CD14-positive monocyte (primary cell): ENCODE results near the gene PSTPIP2. TPM values are rescaled to one million over a fixed set of nuclear protein-coding genes. Genes with fewer than 3 reads are reported as not detected.

Source experiments
- DNase-seq, 3 donors: peaks; one replicate each; pipeline ENCODE4 v3.0.0-alpha.2; 2011 to 2022
- H2AFZ ChIP-seq: 2 replicates; pipeline ENCODE4 v1.6.0; 2012; ENCODE audit warnings: mild to moderate bottlenecking, low read depth, low read length, inconsistent platforms; ENCODE audit not compliant: insufficient read depth, poor library complexity, severe bottlenecking
- H3K27ac ChIP-seq, 2 donors: 1 replicate in 1 of 2; 2 replicates in 1 of 2; pipeline ENCODE4 v1.5.1; 2012 to 2013; ENCODE audit warnings: low read length in 2 of 2, control low read depth in 1 of 2, inconsistent platforms in 1 of 2, low read depth in 1 of 2, mild to moderate bottlenecking in 1 of 2
- H3K27me3 ChIP-seq, 2 donors: one replicate each; pipeline versions ENCODE4 v1.6.0 to v1.6.1; 2011 to 2013; ENCODE audit warnings: low read length in 2 of 2; ENCODE audit not compliant: control insufficient read depth in 2 of 2, insufficient read depth in 2 of 2
- H3K36me3 ChIP-seq, 2 donors: replicated peaks in 1 of 2; 1 replicate in 1 of 2; 2 replicates in 1 of 2; pipeline versions ENCODE4 v1.5.1 to v1.6.1; 2012 to 2013; ENCODE audit warnings: low read length in 2 of 2, control low read depth in 1 of 2, inconsistent platforms in 1 of 2, mild to moderate bottlenecking in 1 of 2; ENCODE audit not compliant: insufficient read depth in 2 of 2, control insufficient read depth in 1 of 2
- H3K4me1 ChIP-seq, 2 donors: 1 replicate in 1 of 2; 2 replicates in 1 of 2; pipeline versions ENCODE4 v1.5.1 to v1.6.1; 2012 to 2013; ENCODE audit warnings: low read length in 2 of 2, control low read depth in 1 of 2, inconsistent platforms in 1 of 2, mild to moderate bottlenecking in 1 of 2, moderate library complexity in 1 of 2; ENCODE audit not compliant: insufficient read depth in 2 of 2, control insufficient read depth in 1 of 2
- H3K4me2 ChIP-seq: replicated peaks from 2 replicates; pipeline ENCODE3; 2012; ENCODE audit warnings: low read length, moderate library complexity, mild to moderate bottlenecking; ENCODE audit not compliant: poor library complexity, severe bottlenecking; ENCODE audit errors: extremely low read depth
- H3K4me3 ChIP-seq, 3 experiments: fragments of 200-600 bp in 1 of 3; sonication (generic) in 1 of 3; replicated peaks in 1 of 3; 1 replicate in 2 of 3; 2 replicates in 1 of 3; pipeline ENCODE4 v1.5.1; 2011 to 2013; ENCODE audit warnings: low read length in 3 of 3, mild to moderate bottlenecking in 3 of 3, control low read depth in 2 of 3, low read depth in 2 of 3, inconsistent platforms in 1 of 3, moderate library complexity in 1 of 3
- H3K79me2 ChIP-seq: 2 replicates; pipeline ENCODE4 v1.6.0; 2012; ENCODE audit warnings: mild to moderate bottlenecking, control low read depth, inconsistent platforms, low read length, moderate library complexity; ENCODE audit not compliant: insufficient read depth
- H3K9ac ChIP-seq: 2 replicates; pipeline ENCODE4 v1.6.0; 2017; ENCODE audit warnings: low read length, mild to moderate bottlenecking; ENCODE audit not compliant: insufficient read depth, poor library complexity, severe bottlenecking
- H3K9me3 ChIP-seq, 2 donors: replicated peaks in 1 of 2; 1 replicate in 1 of 2; 2 replicates in 1 of 2; pipeline versions ENCODE4 v1.5.1 to v1.6.1; 2012 to 2013; ENCODE audit warnings: low read length in 2 of 2, control low read depth in 1 of 2; ENCODE audit not compliant: control insufficient read depth in 1 of 2, insufficient read depth in 1 of 2
- H4K20me1 ChIP-seq: 2 replicates; pipeline ENCODE4 v1.6.0; 2012; ENCODE audit warnings: mild to moderate bottlenecking, low read length, control low read depth, moderate library complexity; ENCODE audit not compliant: insufficient read depth
- H3K27ac Mint-ChIP-seq, 7 donors: one replicate each; pipeline ENCODE4 v1.8.0; 2020; ENCODE audit warnings: mild to moderate bottlenecking in 7 of 7, mixed read lengths in 7 of 7, moderate library complexity in 6 of 7, inconsistent platforms in 2 of 7
- H3K27me3 Mint-ChIP-seq, 3 donors: one replicate each; pipeline ENCODE4 v1.8.0; 2021 to 2022; ENCODE audit warnings: low read depth in 3 of 3, mild to moderate bottlenecking in 3 of 3, mixed read lengths in 3 of 3, moderate library complexity in 3 of 3, inconsistent platforms in 1 of 3
- H3K36me3 Mint-ChIP-seq, 2 donors: one replicate each; pipeline ENCODE4 v1.8.0; 2020; ENCODE audit warnings: mixed read lengths in 2 of 2, inconsistent platforms in 1 of 2, mild to moderate bottlenecking in 1 of 2
- H3K4me1 Mint-ChIP-seq: one replicate; pipeline ENCODE4 v1.8.0; 2020; ENCODE audit warnings: mild to moderate bottlenecking, mixed read lengths
- H3K4me3 Mint-ChIP-seq, 2 donors: one replicate each; pipeline ENCODE4 v1.8.0; 2020; ENCODE audit warnings: mild to moderate bottlenecking in 2 of 2, mixed read lengths in 2 of 2, moderate library complexity in 1 of 2
- H3K9me3 Mint-ChIP-seq, 7 donors: one replicate each; pipeline ENCODE4 v1.8.0; 2020 to 2022; ENCODE audit warnings: mixed read lengths in 7 of 7, mild to moderate bottlenecking in 6 of 7, moderate library complexity in 6 of 7, inconsistent platforms in 2 of 7
- WGBS: methylation state at CpG from one replicate; pipeline ENCODE4 v1.1.5; 2013; ENCODE audit warnings: missing lambda C conversion rate; ENCODE audit not compliant: insufficient coverage; 5-methylcytosine and 5-hydroxymethylcytosine counted together
- intact Hi-C, 2 donors: fragments of 100-400 bp; cut with micrococcal nuclease; formaldehyde crosslinking; loops; one replicate each; pipeline versions ENCODE4 v1.15.0 to v1.15.1; 2023
- polyA plus RNA-seq, 3 donors: library from polyadenylated mRNA; depleted of rRNA in 1 of 3; unstranded in 2 of 3; stranded (reverse) in 1 of 3; fragments of 300-500 nt in 2 of 3; fragments of >200 nt in 1 of 3; fragmentation: Illumina TruSeq in 2 of 3; gene quantifications; 1 replicate in 2 of 3; 2 replicates in 1 of 3; pipeline ENCODE4 v1.2.3, GENCODE V29; 2012 to 2021
- TF ChIP-seq, protein P1 (sequence below): fragments of 200-600 bp; IDR thresholded peaks from one replicate; pipeline ENCODE4 v1.8.0; 2022; ENCODE audit warnings: antibody characterized with exemption, mild to moderate bottlenecking

The PSTPIP2 gene
- polyA plus RNA-seq, 3 donors: 35.0 to 64.1 (median 42.3) TPM

GRCh38 chr18:46046688-46047087 lies 25.4 kb downstream of the PSTPIP2 start:
- Histone ChIP-seq H3K4me2 (no peak overlapping the region), H3K4me3 (no peak overlapping the region), H3K79me2 (peaks cover 85% of the 10 kb centered on the region), H3K9ac (no peak overlapping the region), H2AFZ (no peak overlapping the region), H3K27ac (no peak overlapping the region), H3K9me3 (no peaks in the 10 kb centered on the region), H3K36me3 (peaks cover 4 to 14% of the 10 kb centered on the region in 2 donors), H4K20me1 (peaks cover 84% of the 10 kb centered on the region), H3K27me3 (no peaks in the 10 kb centered on the region), H3K4me1 (peaks cover 13 to 18% of the 10 kb centered on the region in 2 donors)
- TF ChIP-seq, protein P1, sequence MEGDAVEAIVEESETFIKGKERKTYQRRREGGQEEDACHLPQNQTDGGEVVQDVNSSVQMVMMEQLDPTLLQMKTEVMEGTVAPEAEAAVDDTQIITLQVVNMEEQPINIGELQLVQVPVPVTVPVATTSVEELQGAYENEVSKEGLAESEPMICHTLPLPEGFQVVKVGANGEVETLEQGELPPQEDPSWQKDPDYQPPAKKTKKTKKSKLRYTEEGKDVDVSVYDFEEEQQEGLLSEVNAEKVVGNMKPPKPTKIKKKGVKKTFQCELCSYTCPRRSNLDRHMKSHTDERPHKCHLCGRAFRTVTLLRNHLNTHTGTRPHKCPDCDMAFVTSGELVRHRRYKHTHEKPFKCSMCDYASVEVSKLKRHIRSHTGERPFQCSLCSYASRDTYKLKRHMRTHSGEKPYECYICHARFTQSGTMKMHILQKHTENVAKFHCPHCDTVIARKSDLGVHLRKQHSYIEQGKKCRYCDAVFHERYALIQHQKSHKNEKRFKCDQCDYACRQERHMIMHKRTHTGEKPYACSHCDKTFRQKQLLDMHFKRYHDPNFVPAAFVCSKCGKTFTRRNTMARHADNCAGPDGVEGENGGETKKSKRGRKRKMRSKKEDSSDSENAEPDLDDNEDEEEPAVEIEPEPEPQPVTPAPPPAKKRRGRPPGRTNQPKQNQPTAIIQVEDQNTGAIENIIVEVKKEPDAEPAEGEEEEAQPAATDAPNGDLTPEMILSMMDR: no peak
- Mint-ChIP-seq H3K36me3 (peaks cover 21 to 32% of the 10 kb centered on the region in 2 donors), H3K9me3 (peaks cover 0 to 3% (median 0%) of the 10 kb centered on the region in 7 donors), H3K27me3 (peaks cover 0 to 5% (median 0%) of the 10 kb centered on the region in 3 donors), H3K4me1 (peaks cover 38% of the 10 kb centered on the region), H3K27ac (no peak overlapping the region), H3K4me3 (no peak overlapping the region)
- intact Hi-C loops: no loop called here
- DNase-seq: no peak
- no CpG with 5 or more reads among the region's 2 CpGs for WGBS

DNA sequence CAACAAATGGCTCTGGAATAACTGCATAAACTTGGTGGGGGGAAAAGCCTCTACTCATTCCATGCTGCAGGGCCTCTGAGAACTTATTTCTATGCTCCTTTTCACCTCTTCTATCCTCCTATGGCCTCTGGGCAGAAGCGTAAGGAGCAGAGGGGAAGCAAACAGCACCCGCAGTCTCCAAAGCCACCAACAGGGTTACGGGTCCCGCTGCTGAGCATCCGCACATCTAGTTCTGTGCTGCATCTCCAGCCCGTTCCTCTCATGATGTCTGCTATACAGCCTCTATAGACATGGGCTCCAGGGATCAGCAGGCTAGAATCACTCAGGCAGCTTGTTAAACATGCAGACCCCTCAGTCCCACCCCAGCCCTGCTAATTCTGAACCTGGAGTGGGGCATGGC lies 25.9 kb downstream of the PSTPIP2 start:
- Histone ChIP-seq H3K4me3 (no peak overlapping the region), H3K27ac (no peak overlapping the region), H4K20me1 (peaks cover 84% of the 10 kb centered on the region), H2AFZ (no peak overlapping the region), H3K4me1 (peaks cover 14 to 23% of the 10 kb centered on the region in 2 donors), H3K79me2 (peaks cover 85% of the 10 kb centered on the region), H3K36me3 (peaks cover 4 to 14% of the 10 kb centered on the region in 2 donors), H3K9me3 (no peaks in the 10 kb centered on the region), H3K27me3 (no peaks in the 10 kb centered on the region), H3K9ac (no peak overlapping the region), H3K4me2 (no peak overlapping the region)
- intact Hi-C loops: no loop called here
- DNase-seq: no peak
- Mint-ChIP-seq H3K4me1 (peaks cover 38% of the 10 kb centered on the region), H3K9me3 (peaks cover 0 to 3% (median 0%) of the 10 kb centered on the region in 7 donors), H3K27ac (peak overlapping the region in 1 of 7 donors; percentile 24), H3K4me3 (no peak overlapping the region), H3K27me3 (peaks cover 0 to 5% (median 0%) of the 10 kb centered on the region in 3 donors), H3K36me3 (peaks cover 21 to 32% of the 10 kb centered on the region in 2 donors)
- TF ChIP-seq, protein P1: no peak
- 97% methylated on average over 6 of the region's 6 CpGs for WGBS
